ENCODE data around the gene CFAP221. TPM values are rescaled to one million over a fixed set of nuclear protein-coding genes. Genes with fewer than 3 reads are reported as not detected.
"Not testable (repeated sequence)": the region's sequence is repeated elsewhere in the genome, so short reads cannot be mapped to it uniquely, and the experiment has no call there.

The CFAP221 gene
- total RNA-seq, 2 experiments from 2014 or later: not detected

DNA sequence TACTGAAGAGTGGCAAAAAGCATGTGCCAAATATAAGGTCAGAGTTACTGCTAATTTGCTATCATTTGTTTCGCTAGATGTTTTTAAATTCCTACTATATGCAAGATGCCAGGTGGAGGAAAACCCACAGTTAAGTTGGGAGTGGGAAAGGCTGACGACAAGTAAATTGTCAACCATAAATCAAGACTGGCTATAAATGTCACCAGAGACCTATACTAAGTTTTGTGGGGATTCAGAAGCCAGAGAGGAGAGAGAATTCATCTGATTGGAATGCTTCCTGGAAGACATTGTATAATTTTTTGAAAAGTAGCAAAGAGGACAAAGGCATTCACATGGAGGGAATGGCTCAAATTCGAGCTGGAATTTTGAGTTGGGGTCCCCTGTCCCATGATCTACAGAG lies 64.3 kb downstream of the CFAP221 start:
- POLR2A ChIA-PET: no interaction called here
- peaks cover 46% of the 10 kb centered on the region for H3K27me3 Mint-ChIP-seq
- H3K36me3 ChIP-seq (ENCODE audit: insufficient read depth, low read length): no peaks in the 10 kb centered on the region

DNA sequence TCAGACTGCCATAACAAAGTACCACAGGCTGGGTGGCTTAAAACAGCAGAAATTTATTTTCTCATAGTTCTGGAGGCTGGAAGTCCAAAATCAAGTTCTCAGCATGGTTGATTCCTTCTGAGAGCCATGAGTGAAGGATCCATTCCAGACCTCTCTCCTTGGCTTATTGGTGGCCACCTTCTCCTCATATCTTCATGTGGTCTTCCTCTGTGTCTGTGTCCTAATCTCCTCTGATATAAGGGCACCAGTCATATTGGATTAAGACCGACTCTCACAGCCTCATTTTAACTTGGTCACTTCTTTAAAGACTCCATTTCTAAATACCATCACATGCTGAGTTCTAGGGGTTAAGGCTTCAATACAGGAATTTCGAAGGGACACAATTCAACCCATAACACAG lies 65.1 kb downstream of the CFAP221 start:
- H3K27me3 Mint-ChIP-seq: peaks cover 43% of the 10 kb centered on the region
- ChIA-PET CTCF (no interaction called here), POLR2A (no interaction called here)
- intact Hi-C loops (cut with DNase I, micrococcal nuclease): no loop called here
- Histone ChIP-seq H3K9me3 (ENCODE audit: control insufficient read depth in 1 of 2, insufficient read depth in 1 of 2, low read length in 2 of 2) (peaks cover 8 to 14% of the 10 kb centered on the region in 2 experiments), H3K27ac (ENCODE audit: low read depth in 1 of 2, low read length in 2 of 2) (no peak overlapping the region), H3K36me3 (ENCODE audit: insufficient read depth, low read length) (no peaks in the 10 kb centered on the region), H3K4me3 (ENCODE audit: low read length) (no peak overlapping the region), H3K27me3 (ENCODE audit: control insufficient read depth in 1 of 2, insufficient read depth in 2 of 2, low read length in 2 of 2) (peaks cover 10 to 15% of the 10 kb centered on the region in 2 experiments), H3K4me1 (ENCODE audit: insufficient read depth, low read length) (no peaks in the 10 kb centered on the region)
- H3K36me3 Mint-ChIP-seq (ENCODE audit: low read depth): no peaks in the 10 kb centered on the region
- ATAC-seq (ENCODE audit: poor library complexity) (no peak), DNase-seq (no peak)
- no peaks in the 10 kb centered on the region for H3K4me1 Mint-ChIP-seq (ENCODE audit: low read depth)
- H3K9me3 Mint-ChIP-seq: peaks cover 13% of the 10 kb centered on the region
- TF ChIP-seq, protein P1, sequence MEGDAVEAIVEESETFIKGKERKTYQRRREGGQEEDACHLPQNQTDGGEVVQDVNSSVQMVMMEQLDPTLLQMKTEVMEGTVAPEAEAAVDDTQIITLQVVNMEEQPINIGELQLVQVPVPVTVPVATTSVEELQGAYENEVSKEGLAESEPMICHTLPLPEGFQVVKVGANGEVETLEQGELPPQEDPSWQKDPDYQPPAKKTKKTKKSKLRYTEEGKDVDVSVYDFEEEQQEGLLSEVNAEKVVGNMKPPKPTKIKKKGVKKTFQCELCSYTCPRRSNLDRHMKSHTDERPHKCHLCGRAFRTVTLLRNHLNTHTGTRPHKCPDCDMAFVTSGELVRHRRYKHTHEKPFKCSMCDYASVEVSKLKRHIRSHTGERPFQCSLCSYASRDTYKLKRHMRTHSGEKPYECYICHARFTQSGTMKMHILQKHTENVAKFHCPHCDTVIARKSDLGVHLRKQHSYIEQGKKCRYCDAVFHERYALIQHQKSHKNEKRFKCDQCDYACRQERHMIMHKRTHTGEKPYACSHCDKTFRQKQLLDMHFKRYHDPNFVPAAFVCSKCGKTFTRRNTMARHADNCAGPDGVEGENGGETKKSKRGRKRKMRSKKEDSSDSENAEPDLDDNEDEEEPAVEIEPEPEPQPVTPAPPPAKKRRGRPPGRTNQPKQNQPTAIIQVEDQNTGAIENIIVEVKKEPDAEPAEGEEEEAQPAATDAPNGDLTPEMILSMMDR (IDR thresholded peaks at IDR 0.05): no peak
- H3K4me3 Mint-ChIP-seq: no peak overlapping the region
- no peak overlapping the region for H3K27ac Mint-ChIP-seq

More for the DNA sequence above, 64.3 kb downstream of the CFAP221 start:
- Mint-ChIP-seq H3K36me3 (ENCODE audit: low read depth) (no peaks in the 10 kb centered on the region), H3K4me1 (ENCODE audit: low read depth) (no peaks in the 10 kb centered on the region), H3K9me3 (peaks cover 6% of the 10 kb centered on the region), H3K4me3 (no peak overlapping the region), H3K27ac (no peak overlapping the region)
- H3K9me3 ChIP-seq (ENCODE audit: control insufficient read depth in 1 of 2, insufficient read depth in 1 of 2, low read length in 2 of 2): peaks cover 6 to 7% of the 10 kb centered on the region in 2 experiments
- DNase-seq: no peak
- H3K4me1 ChIP-seq (ENCODE audit: insufficient read depth, low read length): no peaks in the 10 kb centered on the region
- no peak for ATAC-seq (ENCODE audit: poor library complexity)
- intact Hi-C loops (cut with DNase I, micrococcal nuclease): no loop called here
- CTCF ChIA-PET: no interaction called here
- TF ChIP-seq, protein P1 (IDR thresholded peaks at IDR 0.05): no peak
- no peak overlapping the region for H3K4me3 ChIP-seq (ENCODE audit: low read length)
- no peak overlapping the region for H3K27ac ChIP-seq (ENCODE audit: low read depth in 1 of 2, low read length in 2 of 2)
- H3K27me3 ChIP-seq (ENCODE audit: control insufficient read depth in 1 of 2, insufficient read depth in 2 of 2, low read length in 2 of 2): peaks cover 10 to 15% of the 10 kb centered on the region in 2 experiments

DNA sequence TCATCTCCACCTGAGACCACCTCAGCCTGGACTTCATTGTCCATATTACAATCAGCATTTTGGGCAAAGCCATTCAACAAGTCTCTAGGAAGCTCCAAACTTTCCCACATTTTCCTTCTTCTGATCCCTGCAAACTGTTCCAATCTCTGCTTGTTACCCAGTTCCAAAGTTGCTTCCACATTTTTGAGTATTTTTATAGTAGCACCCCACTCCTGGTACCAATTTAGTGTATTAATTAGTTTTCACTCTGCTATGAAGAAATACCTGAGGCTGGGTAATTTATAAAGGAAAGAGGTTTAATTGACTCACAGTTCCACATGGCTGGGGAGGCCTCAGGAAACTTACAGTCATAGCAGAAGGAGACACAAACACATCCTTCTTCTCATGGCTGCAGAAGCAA lies 69.9 kb downstream of the CFAP221 start:
- H3K27me3 Mint-ChIP-seq: peaks cover 32% of the 10 kb centered on the region
- H3K36me3 Mint-ChIP-seq (ENCODE audit: low read depth); CTCF ChIA-PET; H3K4me1 ChIP-seq (ENCODE audit: insufficient read depth, low read length); H3K27ac Mint-ChIP-seq; ATAC-seq (ENCODE audit: poor library complexity); H3K4me3 Mint-ChIP-seq; H3K4me1 Mint-ChIP-seq (ENCODE audit: low read depth); DNase-seq; H3K27ac ChIP-seq (ENCODE audit: low read depth in 1 of 2, low read length in 2 of 2); H3K36me3 ChIP-seq (ENCODE audit: insufficient read depth, low read length); intact Hi-C loops (cut with DNase I, micrococcal nuclease); H3K4me3 ChIP-seq (ENCODE audit: low read length); POLR2A ChIA-PET: not testable (repeated sequence)
- Histone ChIP-seq H3K27me3 (ENCODE audit: control insufficient read depth in 1 of 2, insufficient read depth in 2 of 2, low read length in 2 of 2) (peaks cover 9 to 14% of the 10 kb centered on the region in 2 experiments), H3K9me3 (ENCODE audit: control insufficient read depth in 1 of 2, insufficient read depth in 1 of 2, low read length in 2 of 2) (peaks cover 17 to 27% of the 10 kb centered on the region in 2 experiments)
- peaks cover 19% of the 10 kb centered on the region for H3K9me3 Mint-ChIP-seq

DNA sequence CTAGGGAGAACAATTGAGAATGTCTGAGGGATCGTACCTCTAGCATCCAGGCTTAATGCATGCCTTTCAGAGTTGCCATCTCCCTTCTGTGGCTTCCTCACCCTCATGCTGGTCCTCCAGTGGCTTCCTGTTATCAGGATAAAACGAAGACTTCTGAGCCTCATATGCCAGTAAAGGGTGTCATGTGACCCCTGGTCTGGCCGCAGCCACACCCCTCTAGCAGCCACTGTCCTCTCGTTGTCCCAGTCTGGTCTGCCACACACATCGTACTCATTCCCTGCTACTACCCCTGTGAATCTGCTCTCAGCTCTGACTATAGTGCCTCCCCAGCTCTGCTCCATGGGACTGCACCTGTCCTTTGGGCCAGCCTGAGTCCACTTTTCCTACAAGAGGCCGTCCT lies 72.2 kb downstream of the CFAP221 start:
- Mint-ChIP-seq H3K9me3 (peaks cover 19% of the 10 kb centered on the region), H3K27ac (no peak overlapping the region)

More for the DNA sequence above, 72.2 kb downstream of the CFAP221 start:
- intact Hi-C loops (cut with DNase I, micrococcal nuclease): no loop called here
- ChIA-PET CTCF (no interaction called here), POLR2A (no interaction called here)
- ATAC-seq (ENCODE audit: poor library complexity) (no peak), DNase-seq (no peak)
- peaks cover 43% of the 10 kb centered on the region for H3K27me3 Mint-ChIP-seq
- peaks cover 3 to 10% of the 10 kb centered on the region in 2 experiments for H3K27me3 ChIP-seq (ENCODE audit: control insufficient read depth in 1 of 2, insufficient read depth in 2 of 2, low read length in 2 of 2)
- H3K4me3 ChIP-seq (ENCODE audit: low read length): no peak overlapping the region
- no peak overlapping the region for H3K4me3 Mint-ChIP-seq
- H3K27ac ChIP-seq (ENCODE audit: low read depth in 1 of 2, low read length in 2 of 2): no peak overlapping the region
- H3K36me3 Mint-ChIP-seq (ENCODE audit: low read depth): no peaks in the 10 kb centered on the region
- TF ChIP-seq, protein P1 (IDR thresholded peaks at IDR 0.05): no peak
- H3K4me1 ChIP-seq (ENCODE audit: insufficient read depth, low read length): no peaks in the 10 kb centered on the region
- H3K9me3 ChIP-seq (ENCODE audit: control insufficient read depth in 1 of 2, insufficient read depth in 1 of 2, low read length in 2 of 2): peaks cover 17 to 27% of the 10 kb centered on the region in 2 experiments
- H3K4me1 Mint-ChIP-seq (ENCODE audit: low read depth): no peaks in the 10 kb centered on the region
- H3K36me3 ChIP-seq (ENCODE audit: insufficient read depth, low read length): no peaks in the 10 kb centered on the region

Measured in CD4-positive, alpha-beta T cell (primary cell).